ENCODE results near the gene RWDD3.

Gene RWDD3

DNA sequence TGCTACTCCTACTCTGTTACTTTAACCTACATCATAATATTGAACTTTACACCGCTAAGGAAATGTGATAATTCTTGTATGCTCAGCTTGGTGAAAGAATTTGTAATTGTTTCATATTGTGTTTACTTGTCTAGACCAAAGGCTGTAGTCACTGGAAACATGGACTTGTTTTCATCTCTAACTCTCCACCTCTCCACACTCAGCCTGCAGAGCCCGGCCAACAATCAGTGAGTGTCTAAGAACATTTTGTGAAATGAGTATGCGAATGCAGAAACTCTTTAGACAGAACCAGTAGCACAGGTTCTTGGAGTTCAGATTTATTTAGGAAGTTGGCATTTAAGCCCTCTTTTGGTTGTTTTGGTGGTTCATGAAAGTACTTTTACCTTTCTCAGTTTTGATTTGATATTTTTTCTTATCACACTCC lies 3.2 kb upstream of the RWDD3 start:
- no peak for DNase-seq

GRCh38 chr1:95232646-95233318 lies 1.2 kb upstream of the RWDD3 start:
- no peak for DNase-seq

DNA sequence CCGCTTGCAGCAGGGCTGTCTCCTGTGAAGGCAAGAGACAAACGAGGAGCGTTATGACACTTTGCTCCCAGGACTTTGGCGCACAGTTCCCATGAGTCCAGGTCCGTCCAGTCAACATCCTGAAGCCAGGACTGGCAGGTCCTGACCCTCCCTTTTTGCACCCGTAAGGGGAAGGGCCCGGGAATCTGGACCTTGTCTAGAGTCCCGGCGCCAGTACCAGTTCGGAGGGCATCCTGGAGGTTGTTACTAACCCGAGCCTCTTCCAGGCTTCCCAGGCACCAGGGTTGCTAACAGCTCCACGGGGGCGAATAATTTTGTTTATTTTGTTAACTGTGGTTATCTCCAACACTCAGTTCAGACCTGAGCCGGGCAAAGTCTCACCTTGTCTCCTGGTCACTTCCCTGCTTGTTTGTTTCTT lies 682 bp upstream of the RWDD3 start:
- DNase-seq = peak in 1 of 2 donors; percentile 3

- no peak for DNase-seq
These were observed 3.0 kb downstream of the RWDD3 start for GRCh38 chr1:95236784-95237575.

DNA sequence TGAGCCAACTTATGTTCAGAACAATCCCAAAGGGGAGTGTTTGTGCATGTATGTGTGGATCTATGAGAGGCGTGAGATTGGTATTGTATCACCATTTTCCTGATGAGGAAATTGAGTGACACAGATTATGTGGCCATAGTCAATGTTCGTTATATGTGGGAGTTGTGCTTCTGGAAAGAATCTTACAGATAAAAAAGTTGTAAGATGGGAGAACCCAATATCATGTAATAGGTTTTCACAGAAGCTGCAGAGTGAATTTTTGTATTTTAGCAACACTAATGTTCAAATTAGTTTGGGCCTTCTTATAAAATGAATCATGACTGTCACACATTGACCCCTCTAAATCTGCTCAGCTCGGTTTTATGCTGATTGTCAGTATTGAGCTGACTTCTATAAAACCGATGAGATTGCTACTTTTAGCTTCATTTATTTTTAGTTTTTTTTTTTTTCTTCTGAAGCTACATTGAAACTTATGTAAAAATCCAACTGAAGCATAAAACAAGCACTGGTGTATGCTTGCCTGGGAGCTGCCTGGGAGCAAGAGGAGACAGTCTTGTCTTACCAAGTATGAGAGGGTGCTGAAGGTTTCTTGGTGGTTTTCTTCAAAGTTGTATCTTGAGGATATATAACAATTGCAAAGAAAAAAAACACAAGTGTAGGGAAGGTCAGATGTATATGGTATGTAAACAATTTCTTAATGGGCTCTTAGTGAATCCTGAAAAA lies 4.1 kb downstream of the RWDD3 start:
- DNase-seq = no peak

- DNase-seq = no peak
These were observed 11.0 kb downstream of the RWDD3 start for GRCh38 chr1:95245029-95245428.

- no peak for DNase-seq
These were observed 12.5 kb downstream of the RWDD3 start for GRCh38 chr1:95246511-95246910.

GRCh38 chr1:95247607-95248006 lies 13.6 kb downstream of the RWDD3 start:
- no peak for DNase-seq

DNA sequence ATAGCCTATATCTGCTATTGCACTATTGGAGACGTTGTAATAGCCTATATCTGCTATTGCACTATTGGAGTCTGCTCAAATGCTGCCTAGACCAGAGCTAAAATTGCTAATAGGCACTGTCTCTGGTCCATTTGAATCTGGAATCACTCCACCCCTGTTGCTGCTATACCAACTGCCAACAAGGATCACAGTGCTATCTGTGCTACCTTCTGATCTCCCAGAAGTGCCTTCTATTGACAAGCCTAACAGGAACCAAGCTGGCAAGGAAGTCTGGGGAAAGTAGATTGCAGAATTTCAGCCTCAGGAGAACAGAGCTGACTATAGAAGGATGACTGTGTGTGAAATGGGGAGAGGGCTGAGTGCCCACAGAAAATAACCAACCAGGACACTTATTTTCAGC lies 15.9 kb downstream of the RWDD3 start:
- no peak for DNase-seq

- no peak for DNase-seq
These were observed 18.4 kb downstream of the RWDD3 start for GRCh38 chr1:95252422-95252821.

GRCh38 chr1:95254959-95255358 lies 20.9 kb downstream of the RWDD3 start:
- DNase-seq = no peak

GRCh38 chr1:95255826-95256225 lies 21.8 kb downstream of the RWDD3 start:
- no peak for DNase-seq

- DNase-seq = no peak
These were observed 23.7 kb downstream of the RWDD3 start for GRCh38 chr1:95257758-95258157.

DNA sequence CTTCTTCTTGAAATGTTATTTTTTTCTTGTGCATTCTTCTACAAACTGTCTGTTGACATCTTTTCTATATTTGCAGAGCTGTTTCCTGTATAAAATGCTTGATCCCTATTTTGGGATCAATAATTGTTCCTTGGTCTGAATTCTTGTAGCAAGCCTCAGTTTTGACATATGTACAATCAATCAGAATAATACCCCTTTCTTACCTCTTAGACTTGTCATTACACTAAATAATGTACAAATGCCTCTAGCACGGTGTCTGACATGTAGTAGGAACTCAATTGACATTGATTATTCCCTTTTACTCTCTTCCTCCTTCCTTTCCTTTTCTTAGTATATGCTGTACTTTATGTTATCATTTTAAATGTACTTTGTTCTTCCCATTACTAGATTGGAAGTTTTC lies 25.2 kb downstream of the RWDD3 start:
- no peak for DNase-seq

GRCh38 chr1:95262913-95263312 lies 28.9 kb downstream of the RWDD3 start:
- no peak for DNase-seq

- no peak for DNase-seq
These were observed 29.4 kb downstream of the RWDD3 start for GRCh38 chr1:95263450-95263849.

- no peak for DNase-seq
These were observed 31.1 kb downstream of the RWDD3 start for GRCh38 chr1:95265106-95265505.

- DNase-seq = no peak
These were observed 42.4 kb downstream of the RWDD3 start for GRCh38 chr1:95276429-95276828.

DNA sequence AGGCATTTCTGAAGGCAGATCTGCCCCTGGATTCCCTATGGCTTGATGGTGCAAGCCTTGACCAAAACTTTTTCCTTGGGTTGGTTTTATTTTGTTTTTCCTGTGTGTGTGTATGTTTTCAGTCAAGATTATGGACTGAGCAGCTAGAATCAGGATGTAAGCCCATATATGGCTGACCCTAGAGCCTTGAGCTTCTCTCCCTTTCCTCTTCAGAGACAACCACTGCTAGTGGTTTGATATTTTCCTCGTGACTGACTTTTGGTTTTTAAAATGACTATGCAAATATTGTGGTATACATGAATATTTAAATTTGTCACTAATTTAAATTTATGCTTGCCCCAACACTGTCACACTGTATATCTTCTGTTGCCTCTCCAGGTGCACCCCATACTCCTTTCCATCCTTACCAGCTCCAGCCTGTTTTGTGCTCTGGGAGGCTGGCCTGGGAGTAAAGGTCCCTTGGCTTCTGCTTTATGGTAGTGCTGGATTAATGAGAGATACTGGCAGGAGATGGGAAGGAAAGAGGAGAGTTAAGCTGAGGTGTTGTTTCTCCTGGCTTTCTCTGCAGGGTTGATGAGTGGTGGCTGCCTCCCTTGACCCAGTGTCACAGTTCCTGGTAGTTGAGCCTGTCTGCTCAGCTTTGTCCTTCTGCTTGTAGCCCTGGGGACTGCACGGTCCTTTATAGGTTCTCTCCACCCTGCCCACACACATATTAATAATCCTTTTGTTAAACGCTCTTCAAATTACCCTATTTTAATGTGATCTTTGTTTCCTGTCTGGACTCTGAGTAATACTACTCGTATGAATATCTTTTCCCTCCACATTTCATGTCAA lies 44.4 kb downstream of the RWDD3 start:
- no peak for DNase-seq

DNA sequence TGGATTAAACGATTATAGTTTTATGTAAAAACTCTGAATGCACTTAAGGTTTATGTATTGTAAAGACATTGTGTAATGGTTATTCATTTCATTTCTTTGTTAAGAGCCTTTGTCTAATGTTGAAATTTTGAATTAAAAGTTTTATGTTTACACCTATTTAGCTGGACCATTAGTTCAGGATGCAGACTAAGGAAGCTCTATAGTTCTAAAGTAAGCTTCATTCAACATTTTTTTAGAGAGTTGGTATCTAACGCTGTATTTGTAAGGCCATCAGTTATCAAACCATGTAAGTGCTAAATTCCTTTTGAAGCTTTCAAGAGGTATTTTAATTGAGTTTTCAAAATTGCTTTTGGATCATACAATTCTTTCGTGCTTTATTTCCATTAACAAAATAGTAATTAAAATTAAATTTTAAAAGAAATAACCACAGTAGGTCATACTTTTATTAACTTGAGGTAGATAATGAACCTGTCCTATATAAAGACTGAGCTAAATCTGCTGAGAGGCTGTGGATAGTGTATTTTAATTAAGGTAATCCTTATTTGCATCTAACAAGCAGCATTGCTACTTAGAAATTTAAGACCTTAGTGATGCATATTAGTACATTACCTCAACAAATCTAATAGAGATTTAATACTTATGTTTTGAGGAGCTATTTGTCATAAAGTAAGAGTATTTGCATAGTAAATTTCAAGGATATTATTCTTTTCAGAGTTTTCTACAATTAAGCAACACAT lies 47.9 kb downstream of the RWDD3 start:
- DNase-seq = no peak

DNA sequence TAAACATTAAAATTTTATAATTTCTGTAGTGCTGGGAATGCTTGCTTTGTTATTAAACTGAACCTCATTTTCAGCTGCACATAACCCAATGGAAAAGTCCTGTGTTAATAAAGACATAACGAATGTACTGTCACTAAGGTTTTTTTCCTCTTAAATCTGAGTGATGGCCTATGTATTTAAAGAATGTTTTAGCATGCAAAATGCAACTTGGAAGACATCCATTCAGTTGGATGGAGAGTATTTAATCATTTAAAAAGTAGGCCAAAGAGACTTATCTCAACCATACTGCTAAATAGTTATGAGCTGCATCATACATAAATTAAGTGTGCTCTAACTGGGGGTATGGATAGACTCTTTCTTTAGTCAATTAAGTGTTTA lies 48.5 kb downstream of the RWDD3 start:
- no peak for DNase-seq

DNA sequence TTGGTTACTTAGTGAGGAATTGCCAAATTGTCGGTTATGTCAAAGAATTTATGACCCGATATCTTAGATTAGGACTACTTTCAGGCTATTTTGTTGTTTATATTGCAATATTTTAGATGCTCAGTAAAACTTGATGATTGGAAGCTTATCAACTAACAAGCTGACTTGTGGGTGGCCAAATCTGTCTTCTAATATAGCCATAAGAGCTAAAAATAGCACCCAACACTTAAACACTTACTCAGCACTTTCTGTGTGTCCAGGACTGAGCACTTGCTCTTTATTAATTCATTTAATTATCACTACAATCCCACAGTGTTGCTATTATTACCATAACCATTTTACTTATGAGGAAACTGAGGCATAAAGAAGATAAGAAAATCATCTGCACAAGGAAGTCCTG lies 50.4 kb downstream of the RWDD3 start:
- DNase-seq = no peak

All from CD4-positive, alpha-beta T cell treated with Interferon alpha-2 for 1 hour (primary cell).